Keratinocyte (primary cell): ENCODE measurements around the gene YPEL3. TPM values are rescaled to one million over a fixed set of nuclear protein-coding genes. Genes with fewer than 3 reads are reported as not detected.

Source experiments
- DNase-seq: peaks from one replicate; pipeline ENCODE4 v3.0.0-alpha.2; 2011; ENCODE audit warnings: low read depth, missing footprints, low spot score
- FAIRE-seq: peaks from 2 replicates; lab custom pipeline; 2011; peaks lifted over from hg19 to GRCh38; lab: Jason Lieb, UNC
- H2AFZ ChIP-seq: 2 replicates; pipeline ENCODE4 v1.6.0; 2012; ENCODE audit warnings: low read length, control low read depth, inconsistent platforms; ENCODE audit not compliant: control insufficient read depth
- H3K27ac ChIP-seq: 2 replicates; pipeline ENCODE4 v1.5.1; 2011; ENCODE audit warnings: low read length; ENCODE audit not compliant: control insufficient read depth, insufficient read depth
- H3K27me3 ChIP-seq: 3 replicates; pipeline ENCODE4 v1.6.0; 2011; ENCODE audit warnings: low read length; ENCODE audit not compliant: control insufficient read depth, insufficient read depth; ENCODE audit errors: extremely low read depth
- H3K36me3 ChIP-seq, 2 experiments: 2 replicates in 1 of 2; 3 replicates in 1 of 2; pipeline ENCODE4 v1.5.1; 2011; ENCODE audit warnings: low read length in 2 of 2, mild to moderate bottlenecking in 1 of 2; ENCODE audit not compliant: control insufficient read depth in 2 of 2, insufficient read depth in 2 of 2; ENCODE audit errors: extremely low read depth in 1 of 2
- H3K4me1 ChIP-seq: 3 replicates; pipeline ENCODE4 v1.5.1; 2011; ENCODE audit warnings: low read length; ENCODE audit not compliant: control insufficient read depth, insufficient read depth; ENCODE audit errors: extremely low read depth
- H3K4me2 ChIP-seq: 3 replicates; pipeline ENCODE4 v1.6.0; 2011; ENCODE audit warnings: low read depth, low read length; ENCODE audit not compliant: control insufficient read depth, insufficient read depth; ENCODE audit errors: extremely low read depth
- H3K4me3 ChIP-seq, 3 experiments: fragments of 200-600 bp in 1 of 3; sonication (generic) in 1 of 3; 2 replicates in 2 of 3; 3 replicates in 1 of 3; pipeline ENCODE4 v1.5.1; 2011 to 2016; ENCODE audit warnings: low read length in 3 of 3, mild to moderate bottlenecking in 3 of 3, control low read depth in 2 of 3, inconsistent platforms in 1 of 3, low read depth in 1 of 3, mixed read lengths in 1 of 3, mixed run types in 1 of 3, moderate library complexity in 1 of 3; ENCODE audit not compliant: control insufficient read depth in 2 of 3, insufficient read depth in 2 of 3; ENCODE audit errors: extremely low read depth in 1 of 3
- H3K79me2 ChIP-seq: 2 replicates; pipeline ENCODE4 v1.6.0; 2012; ENCODE audit warnings: low read length; ENCODE audit not compliant: control insufficient read depth, insufficient read depth
- H3K9ac ChIP-seq: 3 replicates; pipeline ENCODE4 v1.6.0; 2011; ENCODE audit warnings: low read length; ENCODE audit not compliant: control insufficient read depth, insufficient read depth; ENCODE audit errors: extremely low read depth
- H3K9me1 ChIP-seq: 3 replicates; pipeline ENCODE4 v1.6.0; 2011; ENCODE audit warnings: low read length; ENCODE audit not compliant: control insufficient read depth, insufficient read depth; ENCODE audit errors: extremely low read depth
- H3K9me3 ChIP-seq: 2 replicates; pipeline ENCODE4 v1.5.1; 2012; ENCODE audit warnings: low read depth, low read length; ENCODE audit not compliant: control insufficient read depth
- H4K20me1 ChIP-seq: 3 replicates; pipeline ENCODE4 v1.6.0; 2011; ENCODE audit warnings: low read length; ENCODE audit not compliant: control insufficient read depth, insufficient read depth; ENCODE audit errors: extremely low read depth
- CTCF ChIP-seq, 3 experiments: IDR thresholded peaks in 1 of 3; conservative IDR thresholded peaks in 1 of 3; optimal IDR thresholded peaks in 1 of 3; 2 replicates in 2 of 3; 3 replicates in 1 of 3; pipeline versions ENCODE3 to v1.5.1; 2011; ENCODE audit warnings: low read length in 3 of 3, mild to moderate bottlenecking in 3 of 3, moderate library complexity in 2 of 3, control low read depth in 1 of 3, inconsistent platforms in 1 of 3; ENCODE audit not compliant: insufficient read depth in 2 of 3; ENCODE audit errors: extremely low read depth in 1 of 3
- EZH2 ChIP-seq: IDR thresholded peaks from one replicate; pipeline ENCODE4 v1.6.1; 2012; ENCODE audit warnings: inconsistent platforms, mild to moderate bottlenecking, low read length, moderate library complexity
- dilution Hi-C: fragments of 300-500 bp; cut with MboI; formaldehyde crosslinking; loops from one replicate; pipeline ENCODE4 v1.7.0; 2020; ENCODE audit warnings: low sequenced_read_pairs; ENCODE audit not compliant: extremely low pct_ligation_motif_present
- polyA plus RNA-seq, 5 experiments: library from polyadenylated mRNA; depleted of rRNA in 3 of 5; stranded (reverse) in 3 of 5; stranded (forward) in 1 of 5; unstranded in 1 of 5; fragments of >200 nt; gene quantifications; 1 replicate in 1 of 5; 2 replicates in 3 of 5; 3 replicates in 1 of 5; pipeline versions ENCODE4 v1.2.1 to v1.2.3, GENCODE V29; 2011 to 2012; ENCODE audit warnings: missing spikeins in 2 of 5, low read depth in 1 of 5, low replicate concordance in 1 of 5

YPEL3 gene
- polyA plus RNA-seq, 1 donor (not counting 4 experiments of a cell fraction or from before 2014, with no cell fraction given), result 13.5 TPM

- TF ChIP-seq EZH2 (no peak), CTCF (optimal IDR thresholded peaks at IDR 0.05 in 1 of 3, IDR thresholded peaks at IDR 0.05 in 1 of 3, conservative IDR thresholded peaks at IDR 0.05 in 1 of 3; ENCODE audit: extremely low read depth in 1 of 3, insufficient read depth in 2 of 3, low read length in 3 of 3) (no peak)
- H3K9me3 ChIP-seq, result no peaks in the 10 kb centered on the region
- no peaks in the 10 kb centered on the region for H4K20me1 ChIP-seq
- DNase-seq (no peak), FAIRE-seq (no peak)
- no peak overlapping the region for H3K27ac ChIP-seq
- no peaks in the 10 kb centered on the region for H3K27me3 ChIP-seq
- H3K79me2 ChIP-seq, result no peaks in the 10 kb centered on the region
- dilution Hi-C loops, result no loop called here
- peaks cover 3% of the 10 kb centered on the region for H3K4me1 ChIP-seq
- H3K9ac ChIP-seq, result no peak overlapping the region
- H3K9me1 ChIP-seq, result no peaks in the 10 kb centered on the region
- no peak overlapping the region for H3K4me3 ChIP-seq
- H3K4me2 ChIP-seq, result no peak overlapping the region
- H2AFZ ChIP-seq, result no peak overlapping the region
- no peaks in the 10 kb centered on the region for H3K36me3 ChIP-seq
These were observed 49.8 kb downstream of the YPEL3 start for GRCh38 chr16:30046178-30046577.

Other genes with a start within 250 kb of the YPEL3 start
- gene CDIPT, start 233.0 kb downstream of the YPEL3 start, polyA plus RNA-seq, result 49.5 to 94.6 TPM (median 60.0 TPM) in 3 replicates
- 0.68 to 2.5 TPM (median 1.5 TPM) in 3 replicates for gene SEZ6L2, start 196.7 kb downstream of the YPEL3 start, polyA plus RNA-seq
- gene ASPHD1, start 195.7 kb downstream of the YPEL3 start, polyA plus RNA-seq, result 0.71 to 1.8 TPM (median 0.88 TPM) in 3 replicates
- 8.2 to 12.1 TPM (median 9.2 TPM) in 3 replicates for gene KCTD13, start 170.0 kb downstream of the YPEL3 start, polyA plus RNA-seq
- gene TMEM219, start 134.1 kb downstream of the YPEL3 start, polyA plus RNA-seq, result 48.5 to 77.2 TPM (median 64.8 TPM) in 3 replicates
- gene TAOK2, start 122.3 kb downstream of the YPEL3 start, polyA plus RNA-seq, result 13.8 to 20.1 TPM (median 15.4 TPM) in 3 replicates
- 4.1 to 4.8 TPM (median 4.6 TPM) in 3 replicates for gene HIRIP3, start 100.6 kb downstream of the YPEL3 start, polyA plus RNA-seq
- gene INO80E, start 100.0 kb downstream of the YPEL3 start, polyA plus RNA-seq, result 20.1 to 28.3 TPM (median 26.7 TPM) in 3 replicates
- 0.10 to 0.41 TPM (median 0.26 TPM) in 3 replicates for gene DOC2A, start 85.2 kb downstream of the YPEL3 start, polyA plus RNA-seq
- not detected in 3 replicates for gene C16orf92, start 73.0 kb downstream of the YPEL3 start, polyA plus RNA-seq
- gene TLCD3B, start 64.9 kb downstream of the YPEL3 start, polyA plus RNA-seq, result 0.08 TPM in 1 of 3 replicates, not detected in the others
- gene ALDOA, start 30.5 kb downstream of the YPEL3 start, polyA plus RNA-seq, result 740 to 1,250 TPM (median 800 TPM) in 3 replicates
- gene PPP4C, start 20.2 kb downstream of the YPEL3 start, polyA plus RNA-seq, result 124 to 188 TPM (median 167 TPM) in 3 replicates
- gene TBX6, start 4.3 kb downstream of the YPEL3 start, polyA plus RNA-seq, result 0.06 to 0.18 TPM (median 0.18 TPM) in 3 replicates
- 0.68 to 1.8 TPM (median 1.1 TPM) in 3 replicates for gene GDPD3, start 17.3 kb upstream of the YPEL3 start, polyA plus RNA-seq
- gene MAPK3, start 27.0 kb upstream of the YPEL3 start, polyA plus RNA-seq, result 42.0 to 64.9 TPM (median 60.8 TPM) in 3 replicates
- gene CORO1A, start 87.4 kb upstream of the YPEL3 start, polyA plus RNA-seq, result 2.8 to 5.5 TPM (median 3.0 TPM) in 3 replicates
- 41.0 to 170 TPM (median 70.4 TPM) in 3 replicates for gene BOLA2B, start 97.5 kb upstream of the YPEL3 start, polyA plus RNA-seq
- gene SLX1A, start 97.7 kb upstream of the YPEL3 start, polyA plus RNA-seq, result 2.3 to 9.0 TPM (median 5.4 TPM) in 3 replicates
- 4.7 to 10.1 TPM (median 8.0 TPM) in 3 replicates for gene SULT1A3, start 103.0 kb upstream of the YPEL3 start, polyA plus RNA-seq
- 1.0 to 2.0 TPM (median 1.6 TPM) in 3 replicates for gene NPIPB13, start 152.3 kb upstream of the YPEL3 start, polyA plus RNA-seq